ENCODE measurements around the gene PRRC1.

GRCh38 chr5:127595484-127596368 is 78.3 kb downstream of the PRRC1 start:
- TF ChIP-seq, protein P1, sequence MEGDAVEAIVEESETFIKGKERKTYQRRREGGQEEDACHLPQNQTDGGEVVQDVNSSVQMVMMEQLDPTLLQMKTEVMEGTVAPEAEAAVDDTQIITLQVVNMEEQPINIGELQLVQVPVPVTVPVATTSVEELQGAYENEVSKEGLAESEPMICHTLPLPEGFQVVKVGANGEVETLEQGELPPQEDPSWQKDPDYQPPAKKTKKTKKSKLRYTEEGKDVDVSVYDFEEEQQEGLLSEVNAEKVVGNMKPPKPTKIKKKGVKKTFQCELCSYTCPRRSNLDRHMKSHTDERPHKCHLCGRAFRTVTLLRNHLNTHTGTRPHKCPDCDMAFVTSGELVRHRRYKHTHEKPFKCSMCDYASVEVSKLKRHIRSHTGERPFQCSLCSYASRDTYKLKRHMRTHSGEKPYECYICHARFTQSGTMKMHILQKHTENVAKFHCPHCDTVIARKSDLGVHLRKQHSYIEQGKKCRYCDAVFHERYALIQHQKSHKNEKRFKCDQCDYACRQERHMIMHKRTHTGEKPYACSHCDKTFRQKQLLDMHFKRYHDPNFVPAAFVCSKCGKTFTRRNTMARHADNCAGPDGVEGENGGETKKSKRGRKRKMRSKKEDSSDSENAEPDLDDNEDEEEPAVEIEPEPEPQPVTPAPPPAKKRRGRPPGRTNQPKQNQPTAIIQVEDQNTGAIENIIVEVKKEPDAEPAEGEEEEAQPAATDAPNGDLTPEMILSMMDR (IDR thresholded peaks at IDR 0.05) = no peak
- TF ChIP-seq POLR2AphosphoS5 (IDR thresholded peaks at IDR 0.05) = no peak
- TF ChIP-seq POLR2A (IDR thresholded peaks at IDR 0.05) = no peak

All from prostate gland (tissue), 2 donors.